ENCODE data around the gene PRKG1.
"Not testable (repeated sequence)": the region's sequence is repeated elsewhere in the genome, so short reads cannot be mapped to it uniquely, and the experiment has no call there.

The PRKG1 gene

DNA sequence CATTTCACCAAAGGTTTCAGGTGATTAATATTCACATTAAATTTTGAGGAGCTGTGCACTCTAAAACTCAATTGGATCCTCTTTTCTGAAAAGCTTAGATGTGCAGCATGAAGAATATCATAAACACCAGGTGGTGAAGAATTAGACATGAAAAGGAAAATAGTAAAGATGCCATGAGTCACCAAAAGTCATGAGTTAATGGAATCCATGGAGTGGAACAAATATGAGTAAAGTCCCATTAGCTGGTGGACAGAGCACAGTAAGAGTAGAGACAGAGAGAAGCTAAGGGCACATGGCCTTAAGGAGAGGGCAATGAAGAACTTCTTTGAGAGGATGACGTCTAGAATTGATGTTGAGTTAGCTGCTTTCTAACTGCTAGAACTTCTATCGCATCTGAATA lies 353.5 kb downstream of the PRKG1 start:
- DNase-seq (ENCODE audit: low read depth, low spot score) = no peak
- no peak overlapping the region for H3K4me3 ChIP-seq (ENCODE audit: low read length)

GRCh38 chr10:51430506-51430905 lies 356.2 kb downstream of the PRKG1 start:
- no peak for DNase-seq (ENCODE audit: low read depth, low spot score)
- H3K4me3 ChIP-seq (ENCODE audit: low read length) = no peak overlapping the region

- DNase-seq (ENCODE audit: low read depth, low spot score) = no peak
- H3K4me3 ChIP-seq (ENCODE audit: low read length) = no peak overlapping the region
Measured at GRCh38 chr10:51433949-51434475, 359.7 kb downstream of the PRKG1 start.

- no peak overlapping the region for H3K4me3 ChIP-seq (ENCODE audit: low read length)
- DNase-seq (ENCODE audit: low read depth, low spot score) = no peak
Measured at GRCh38 chr10:51436805-51437204, 362.5 kb downstream of the PRKG1 start.

GRCh38 chr10:51439645-51440044 lies 365.4 kb downstream of the PRKG1 start:
- DNase-seq (ENCODE audit: low read depth, low spot score) = no peak
- H3K4me3 ChIP-seq (ENCODE audit: low read length) = no peak overlapping the region

GRCh38 chr10:51445588-51445987 lies 371.3 kb downstream of the PRKG1 start:
- no peak for DNase-seq (ENCODE audit: low read depth, low spot score)
- no peak overlapping the region for H3K4me3 ChIP-seq (ENCODE audit: low read length)

DNA sequence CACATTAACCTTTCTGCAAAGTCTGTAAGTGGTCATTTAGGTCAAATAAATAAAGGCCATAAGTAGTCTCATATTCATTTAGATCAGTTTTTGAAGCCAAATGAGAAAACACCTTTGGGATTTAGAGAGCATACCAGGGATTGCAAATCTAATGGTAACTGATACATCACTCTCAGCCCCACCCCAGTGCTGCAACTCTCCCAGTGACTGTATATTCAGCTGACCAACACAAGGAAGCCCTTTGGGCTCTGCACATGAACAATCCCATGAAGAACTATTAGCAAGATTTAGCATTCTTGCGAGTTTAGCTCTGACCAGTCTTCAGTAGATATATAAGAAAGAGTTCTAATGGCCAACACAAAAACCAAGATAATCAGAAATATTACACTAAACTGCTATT lies 372.8 kb downstream of the PRKG1 start:
- no peak overlapping the region for H3K4me3 ChIP-seq (ENCODE audit: low read length)
- DNase-seq (ENCODE audit: low read depth, low spot score) = no peak

DNA sequence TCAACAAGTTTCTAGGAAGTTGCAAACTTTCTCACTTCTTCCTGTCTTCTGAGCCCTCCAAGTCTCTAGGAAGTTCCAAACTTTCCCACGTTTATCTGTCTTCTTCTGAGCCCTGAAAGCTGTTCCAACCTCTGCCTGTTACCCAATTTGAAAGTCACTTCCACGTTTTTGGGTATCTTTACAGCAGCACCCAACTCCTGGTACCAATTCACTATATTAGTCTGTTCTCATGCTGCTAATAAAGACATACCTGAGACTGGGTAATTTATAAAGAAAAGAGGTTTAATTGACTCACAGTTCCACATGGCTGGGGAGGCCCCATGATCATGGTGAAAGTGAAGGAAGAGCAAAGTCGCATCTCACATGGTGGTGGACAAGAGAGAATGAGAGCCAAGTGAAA lies 381.5 kb downstream of the PRKG1 start:
- H3K4me3 ChIP-seq (ENCODE audit: low read length); DNase-seq (ENCODE audit: low read depth, low spot score): not testable (repeated sequence)

GRCh38 chr10:51459476-51459875 lies 385.2 kb downstream of the PRKG1 start:
- H3K4me3 ChIP-seq (ENCODE audit: low read length) = no peak overlapping the region
- no peak for DNase-seq (ENCODE audit: low read depth, low spot score)

- no peak for DNase-seq (ENCODE audit: low read depth, low spot score)
Measured at GRCh38 chr10:51462076-51462779, 387.9 kb downstream of the PRKG1 start.

DNA sequence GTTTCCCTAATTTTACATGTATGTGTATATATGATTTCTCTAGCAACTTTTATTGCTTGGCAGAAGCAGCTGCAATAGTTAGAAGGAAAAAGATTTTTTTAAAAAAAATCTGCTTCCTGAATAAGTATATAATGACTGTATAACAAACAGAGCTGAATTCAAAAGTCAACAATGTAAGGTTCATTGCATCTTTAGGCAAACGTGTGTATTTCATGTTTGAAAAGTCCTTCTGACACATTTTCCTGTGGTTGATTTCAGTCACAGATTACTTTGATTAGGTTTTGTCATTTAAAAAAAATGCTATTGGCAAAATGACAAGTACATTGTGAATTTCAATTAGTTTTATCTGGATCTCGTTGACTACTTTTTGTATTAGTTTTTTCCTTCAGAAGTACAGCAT lies 394.1 kb downstream of the PRKG1 start:
- DNase-seq (ENCODE audit: low read depth, low spot score) = no peak
- no peak overlapping the region for H3K4me3 ChIP-seq (ENCODE audit: low read length)

More at GRCh38 chr10:51462076-51462779, 387.9 kb downstream of the PRKG1 start:
- H3K4me3 ChIP-seq (ENCODE audit: low read length) = no peak overlapping the region

GRCh38 chr10:51469686-51470085 lies 395.4 kb downstream of the PRKG1 start:
- DNase-seq (ENCODE audit: low read depth, low spot score) = no peak

GRCh38 chr10:51471271-51471670 lies 397.0 kb downstream of the PRKG1 start:
- H3K4me3 ChIP-seq (ENCODE audit: low read length) = no peak overlapping the region
- DNase-seq (ENCODE audit: low read depth, low spot score) = no peak

More at GRCh38 chr10:51469686-51470085, 395.4 kb downstream of the PRKG1 start:
- H3K4me3 ChIP-seq (ENCODE audit: low read length) = no peak overlapping the region

DNA sequence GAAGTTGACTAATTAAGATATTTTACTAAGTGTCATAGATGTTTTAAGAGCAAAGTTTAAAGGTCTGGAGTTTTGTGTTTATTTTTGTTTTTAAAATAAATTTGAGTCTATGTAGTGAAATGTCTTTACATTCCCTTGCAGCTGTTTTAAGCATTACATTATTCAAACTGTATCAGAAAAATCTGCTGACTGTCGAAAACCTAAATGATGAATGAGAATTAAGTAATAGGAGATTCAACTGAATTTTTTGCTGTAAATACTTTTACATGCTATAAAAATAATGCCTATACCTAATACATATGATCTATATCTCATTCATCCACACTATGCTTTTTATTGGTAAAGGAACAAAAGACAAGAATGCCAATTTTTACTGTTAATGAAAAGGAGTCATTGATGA lies 397.9 kb downstream of the PRKG1 start:
- H3K4me3 ChIP-seq (ENCODE audit: low read length) = no peak overlapping the region
- DNase-seq (ENCODE audit: low read depth, low spot score) = no peak

GRCh38 chr10:51479711-51480110 lies 405.4 kb downstream of the PRKG1 start:
- DNase-seq (ENCODE audit: low read depth, low spot score) = no peak

DNA sequence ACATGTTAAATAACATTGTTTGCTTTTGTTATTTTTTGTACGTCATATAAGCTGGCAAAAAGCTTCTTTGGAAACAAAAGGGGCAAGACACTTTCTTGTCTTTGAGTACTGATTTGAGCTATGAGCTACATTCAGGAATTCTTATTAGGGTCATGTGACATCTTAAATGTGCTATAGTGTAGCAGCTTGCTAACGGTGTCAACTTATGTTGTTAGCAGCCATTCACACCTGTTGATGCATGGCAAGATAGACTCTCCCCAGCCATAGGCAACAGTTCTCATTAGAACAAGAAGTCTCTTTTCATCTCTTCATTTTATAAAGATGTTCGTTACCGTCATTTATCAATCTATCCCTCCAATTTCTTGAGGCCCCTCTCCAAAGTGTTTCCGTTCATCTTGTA lies 411.4 kb downstream of the PRKG1 start:
- no peak overlapping the region for H3K4me3 ChIP-seq (ENCODE audit: low read length)
- DNase-seq (ENCODE audit: low read depth, low spot score) = no peak

More at GRCh38 chr10:51479711-51480110, 405.4 kb downstream of the PRKG1 start:
- no peak overlapping the region for H3K4me3 ChIP-seq (ENCODE audit: low read length)

DNA sequence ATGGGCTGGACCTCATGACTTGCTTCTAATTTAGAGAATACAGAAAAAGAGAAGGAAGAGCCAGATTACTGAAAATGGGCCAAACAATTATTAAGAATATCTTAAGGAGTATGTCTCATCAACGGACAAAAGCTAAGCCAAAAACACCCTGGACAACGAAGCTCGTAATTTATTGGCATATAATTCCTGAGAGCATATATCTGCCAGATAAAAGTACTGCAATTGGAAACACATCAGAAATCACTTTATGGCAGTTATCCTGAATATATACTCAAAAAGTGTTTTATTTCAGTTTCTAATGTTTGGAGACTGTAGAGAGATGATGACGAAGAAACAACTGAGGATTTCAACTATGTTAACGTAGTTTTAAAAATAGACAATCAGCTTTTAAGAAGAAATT lies 413.3 kb downstream of the PRKG1 start:
- no peak overlapping the region for H3K4me3 ChIP-seq (ENCODE audit: low read length)
- DNase-seq (ENCODE audit: low read depth, low spot score) = no peak

- H3K4me3 ChIP-seq (ENCODE audit: low read length) = no peak overlapping the region
- DNase-seq (ENCODE audit: low read depth, low spot score) = no peak
Measured at GRCh38 chr10:51488766-51489408, 414.6 kb downstream of the PRKG1 start.

- no peak overlapping the region for H3K4me3 ChIP-seq (ENCODE audit: low read length)
- no peak for DNase-seq (ENCODE audit: low read depth, low spot score)
Measured at GRCh38 chr10:51498424-51498823, 424.1 kb downstream of the PRKG1 start.

DNA sequence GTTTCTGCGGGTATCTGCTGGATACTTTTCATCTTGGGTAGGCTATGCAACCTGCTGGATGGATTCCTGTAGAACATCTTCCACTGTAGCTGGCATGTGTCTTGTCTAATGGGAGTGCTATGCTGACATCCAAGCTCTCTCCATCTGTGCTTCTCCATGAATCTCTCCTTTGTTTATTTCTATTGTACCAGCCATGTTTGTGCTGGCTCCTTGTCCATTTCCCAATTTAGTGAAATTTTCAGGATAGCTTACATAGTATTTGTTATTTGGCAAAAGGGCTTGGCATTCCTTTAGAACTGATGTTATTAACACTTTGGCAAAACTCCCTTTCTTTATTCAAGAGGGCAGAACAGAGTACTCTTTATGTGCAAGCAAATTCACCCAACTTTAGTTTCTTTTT lies 427.1 kb downstream of the PRKG1 start:
- DNase-seq (ENCODE audit: low read depth, low spot score) = no peak
- no peak overlapping the region for H3K4me3 ChIP-seq (ENCODE audit: low read length)

GRCh38 chr10:51502124-51502523 lies 427.8 kb downstream of the PRKG1 start:
- DNase-seq (ENCODE audit: low read depth, low spot score) = no peak
- no peak overlapping the region for H3K4me3 ChIP-seq (ENCODE audit: low read length)

Measured in Jurkat, Clone E6-1 (cell line).